Measurements from ENCODE around the gene COA3.
"Not testable (repeated sequence)": the region's sequence is repeated elsewhere in the genome, so short reads cannot be mapped to it uniquely, and the experiment has no call there.

Gene COA3

GRCh38 chr17:42782166-42783061, 16.1 kb downstream of the COA3 start:
- DNase-seq (ENCODE audit: low read depth in 2 of 3, low spot score in 1 of 3): no peak

DNA sequence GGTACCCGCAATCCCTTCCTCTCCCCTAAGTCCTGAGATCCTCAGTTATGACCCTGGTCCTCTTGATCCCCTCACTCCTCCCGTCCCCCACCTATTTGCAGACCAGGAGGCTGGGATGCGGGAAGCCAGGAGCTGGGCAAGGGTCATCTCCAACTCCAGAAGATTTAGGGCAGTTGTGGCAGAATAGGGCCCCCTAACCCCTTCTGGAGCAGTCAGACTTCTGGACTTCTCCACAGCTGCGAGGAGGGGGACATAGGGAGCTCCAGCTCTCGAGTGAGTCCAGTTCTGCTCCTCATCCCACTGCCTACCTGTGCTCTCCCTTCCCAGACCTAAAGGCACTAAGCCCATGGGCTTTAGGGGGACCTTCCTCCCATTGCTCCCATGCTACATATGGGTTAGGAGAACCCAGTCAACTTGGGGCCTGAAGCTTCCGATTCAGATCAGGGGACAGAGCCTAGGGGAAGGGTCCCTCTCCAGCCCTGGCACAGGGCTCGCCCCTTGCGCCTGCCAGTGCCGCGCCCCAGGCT, 16.8 kb downstream of the COA3 start:
- no peak for DNase-seq (ENCODE audit: low read depth in 2 of 3, low spot score in 1 of 3)

GRCh38 chr17:42780851-42781638, 17.5 kb downstream of the COA3 start:
- DNase-seq (ENCODE audit: low read depth in 2 of 3, low spot score in 1 of 3): no peak

DNA sequence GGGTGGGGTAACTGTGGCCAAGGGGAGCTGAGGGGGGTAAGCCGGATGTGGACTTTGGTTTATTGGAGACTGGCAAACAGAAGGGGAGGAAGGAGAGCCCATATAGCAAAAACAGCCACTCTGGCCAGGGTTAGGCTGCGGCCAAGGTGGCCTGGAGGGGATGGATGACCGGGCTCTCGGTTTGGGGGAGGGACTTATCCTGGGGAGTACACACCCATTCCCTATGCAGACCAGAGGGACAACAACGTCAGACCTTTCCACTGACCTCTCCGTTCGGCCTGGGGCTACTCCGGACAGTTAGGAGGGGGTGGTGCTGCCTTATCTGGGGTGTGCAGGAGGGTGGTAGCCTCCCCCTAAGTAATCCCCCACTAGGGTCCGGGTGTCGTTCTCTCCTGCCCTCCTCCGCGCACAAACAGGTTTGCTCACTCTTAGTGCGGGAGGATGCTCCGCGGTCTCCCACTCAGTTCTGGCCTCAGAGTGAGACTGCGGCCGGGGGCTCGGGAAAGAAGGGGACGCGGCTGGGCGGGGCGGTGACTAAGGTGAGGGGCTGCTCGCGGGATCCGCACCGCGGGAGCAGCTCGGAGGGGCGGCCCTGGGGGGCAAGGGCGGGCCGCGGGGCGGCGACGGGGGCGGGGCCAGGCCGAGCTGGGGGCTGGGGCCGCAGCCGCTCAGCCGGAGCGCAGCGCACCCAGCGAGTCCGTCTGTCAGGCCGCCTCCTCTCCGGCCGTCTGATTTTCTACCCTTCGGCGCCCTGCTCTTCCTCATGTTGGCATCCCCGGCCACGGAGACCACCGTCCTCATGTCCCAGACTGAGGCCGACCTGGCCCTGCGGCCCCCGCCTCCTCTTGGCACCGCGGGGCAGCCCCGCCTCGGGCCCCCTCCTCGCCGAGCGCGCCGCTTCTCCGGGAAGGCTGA, 18.3 kb downstream of the COA3 start, which contains the start of gene WNK4:
Gene WNK4 (plus strand): TSS at position 675 of the 915 bp plus-strand sequence. CDS start 89 bp downstream, at position 764.
- DNase-seq (ENCODE audit: low read depth in 2 of 3, low spot score in 1 of 3): no peak

DNA sequence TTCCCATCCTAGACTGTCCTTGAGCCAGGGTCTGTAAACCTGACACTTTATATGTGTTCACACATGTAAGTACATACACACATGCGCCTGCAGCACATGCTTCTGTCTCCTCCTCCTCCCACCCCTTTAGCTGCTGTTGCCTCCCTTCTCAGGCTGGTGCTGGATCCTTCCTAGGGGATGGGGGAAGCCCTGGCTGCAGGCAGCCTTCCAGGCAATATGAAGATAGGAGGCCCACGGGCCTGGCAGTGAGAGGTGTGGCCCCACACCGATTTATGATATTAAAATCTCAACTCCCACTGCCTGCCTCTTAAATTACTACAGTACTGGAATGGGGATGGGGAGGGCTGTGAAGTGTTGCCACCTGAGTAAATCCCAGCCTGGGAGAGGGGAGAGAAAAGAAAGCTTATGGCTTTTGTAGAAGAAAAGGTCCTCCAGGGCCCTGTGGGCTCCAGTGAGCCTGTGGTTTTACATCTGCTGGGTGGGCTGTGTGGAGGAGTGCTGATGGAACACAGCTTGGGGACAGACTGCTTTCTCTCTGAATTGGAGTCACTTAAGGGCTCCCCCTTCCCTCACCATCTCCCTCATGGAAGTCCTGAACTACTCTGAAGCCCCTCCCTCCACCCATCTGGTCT, 19.1 kb downstream of the COA3 start:
- DNase-seq (ENCODE audit: low read depth in 2 of 3, low spot score in 1 of 3): no peak

DNA sequence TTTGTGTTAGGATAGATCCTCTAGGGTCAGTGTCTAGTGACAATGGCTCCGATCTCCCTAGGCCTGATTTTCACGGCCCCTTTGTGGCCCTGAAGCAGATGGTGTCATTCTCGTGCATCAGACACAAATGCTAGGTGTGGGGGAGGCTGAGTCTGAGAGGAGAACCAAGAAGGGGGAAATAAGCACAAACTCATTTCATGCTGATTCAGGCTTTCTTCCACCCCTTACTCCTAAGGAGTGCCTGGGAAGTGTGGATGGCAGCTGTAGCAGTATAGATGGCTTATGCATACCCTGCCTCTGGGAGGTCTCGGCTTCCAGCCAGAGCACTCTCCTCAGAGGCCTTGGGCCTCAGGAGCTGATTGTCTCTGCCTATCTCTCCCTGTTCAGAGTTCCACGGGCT, 19.9 kb downstream of the COA3 start:
- DNase-seq (ENCODE audit: low read depth in 2 of 3, low spot score in 1 of 3): no peak

DNA sequence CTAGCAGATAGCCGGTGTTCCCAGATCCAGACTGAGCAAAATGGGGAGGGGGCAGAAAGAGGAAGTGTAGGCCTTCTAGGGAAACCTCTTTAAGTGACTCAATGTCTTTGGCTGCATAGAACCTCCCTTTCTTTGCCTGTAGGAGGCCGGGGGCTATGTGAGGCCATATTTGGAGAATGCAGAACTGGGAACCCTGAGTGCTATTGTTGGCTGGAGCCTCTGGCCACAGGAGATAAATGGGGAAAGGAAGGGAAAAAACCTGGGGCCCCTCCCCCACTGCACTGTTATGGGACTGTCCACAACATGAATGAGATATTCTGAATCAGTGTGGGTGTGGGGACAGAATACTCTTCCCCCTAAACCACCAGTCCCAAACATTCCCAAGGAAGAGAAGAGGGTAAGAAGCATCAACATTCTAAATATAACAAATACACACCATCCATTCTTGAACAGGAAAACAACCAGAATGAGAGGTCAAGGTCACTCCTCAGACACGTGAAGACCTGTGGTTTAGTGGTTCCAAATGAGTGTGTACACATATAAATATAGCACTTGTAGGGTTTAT, 22.9 kb downstream of the COA3 start:
- DNase-seq (ENCODE audit: low read depth in 2 of 3, low spot score in 1 of 3): no peak

DNA sequence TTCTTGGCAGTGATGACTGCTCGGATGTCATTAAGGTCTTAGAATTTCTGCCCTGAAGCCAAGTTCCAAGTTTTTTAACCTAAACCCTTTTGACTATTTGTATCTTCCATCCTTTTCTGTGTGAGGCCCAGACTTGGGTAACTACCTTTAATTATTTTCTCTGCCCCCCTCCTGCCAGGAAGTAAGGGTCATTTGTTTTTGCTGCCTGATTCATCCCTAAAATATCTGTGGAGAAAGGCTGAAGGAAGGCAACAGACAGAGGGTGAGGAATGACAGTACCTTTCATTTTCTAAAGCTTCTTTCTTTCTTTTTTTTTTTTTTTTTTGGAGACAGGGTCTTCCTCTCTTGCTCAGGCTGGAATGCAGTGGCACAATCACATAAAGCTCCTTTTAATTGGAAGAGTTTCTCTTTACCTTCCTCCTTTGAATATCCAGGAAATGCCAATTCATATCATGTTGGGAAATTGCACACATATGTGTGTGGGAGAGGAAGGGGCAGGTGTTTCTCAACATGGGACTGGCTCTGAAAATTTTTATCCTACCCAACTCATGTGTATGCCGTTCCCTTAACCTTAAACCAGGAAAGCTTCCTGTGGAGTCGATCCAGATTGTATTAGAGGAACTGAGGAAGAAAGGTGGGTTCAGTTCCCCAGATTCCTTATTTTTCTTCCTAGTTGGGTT, 24.3 kb downstream of the COA3 start:
- no peak for DNase-seq (ENCODE audit: low read depth in 2 of 3, low spot score in 1 of 3)

DNA sequence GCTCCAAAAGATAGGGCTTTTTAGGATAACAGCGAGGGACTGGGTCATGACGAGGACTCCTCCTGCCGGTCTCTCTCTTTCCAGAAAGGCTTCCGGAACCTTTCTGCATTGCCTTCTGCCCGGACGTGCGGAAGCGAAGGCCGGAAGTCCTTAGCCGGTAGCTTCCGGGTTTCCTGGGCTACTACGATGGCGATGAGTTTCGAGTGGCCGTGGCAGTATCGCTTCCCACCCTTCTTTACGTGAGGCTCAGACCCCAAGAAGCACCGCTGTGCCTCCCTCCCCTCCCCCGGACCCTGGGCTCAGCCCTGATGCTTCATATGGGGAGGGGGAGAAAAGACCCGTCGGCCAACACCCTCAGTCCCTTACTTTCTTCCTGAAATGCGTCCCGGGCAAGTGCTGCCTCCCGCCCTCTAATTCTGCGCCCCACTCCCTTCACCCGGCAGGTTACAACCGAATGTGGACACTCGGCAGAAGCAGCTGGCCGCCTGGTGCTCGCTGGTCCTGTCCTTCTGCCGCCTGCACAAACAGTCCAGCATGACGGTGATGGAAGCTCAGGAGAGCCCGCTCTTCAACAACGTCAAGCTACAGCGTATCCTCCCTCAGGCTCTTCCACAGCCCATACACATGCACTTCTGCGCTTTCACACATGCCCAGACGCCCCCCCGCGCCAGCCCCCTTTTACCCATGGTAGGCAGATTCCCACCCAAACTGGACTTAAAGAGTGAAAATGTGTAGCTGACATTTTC, 25.0 kb downstream of the COA3 start, which contains the start of gene VPS25:
Gene VPS25 (plus strand): TSS at position 160 of the 746 bp plus-strand sequence. CDS start 27 bp downstream, at position 187.
- peak; percentile 54 to 70 (median 70) for DNase-seq (ENCODE audit: low read depth in 2 of 3, low spot score in 1 of 3)

GRCh38 chr17:42772945-42773289, 25.6 kb downstream of the COA3 start:
- DNase-seq (ENCODE audit: low read depth in 2 of 3, low spot score in 1 of 3): no peak

DNA sequence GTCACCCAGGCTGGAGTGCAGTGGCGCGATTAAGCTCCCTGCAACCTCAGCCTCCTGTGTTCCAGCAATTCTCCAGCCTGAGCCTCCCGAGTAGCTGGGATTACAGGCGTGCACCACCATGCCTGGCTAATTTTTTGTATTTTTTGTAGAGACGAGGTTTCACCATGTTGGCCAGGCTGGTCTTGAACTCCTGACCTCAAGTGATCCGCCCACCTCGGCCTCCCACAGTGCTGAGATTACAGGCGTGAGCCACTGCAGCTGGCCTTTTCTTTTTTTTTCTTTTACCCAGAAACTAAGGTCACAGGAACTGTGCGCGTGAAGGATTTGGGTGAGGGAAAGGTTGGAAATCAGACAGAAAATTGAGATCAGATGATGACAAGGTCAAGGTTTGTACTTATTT, 28.5 kb downstream of the COA3 start:
- DNase-seq (ENCODE audit: low read depth in 2 of 3, low spot score in 1 of 3): not testable (repeated sequence)

DNA sequence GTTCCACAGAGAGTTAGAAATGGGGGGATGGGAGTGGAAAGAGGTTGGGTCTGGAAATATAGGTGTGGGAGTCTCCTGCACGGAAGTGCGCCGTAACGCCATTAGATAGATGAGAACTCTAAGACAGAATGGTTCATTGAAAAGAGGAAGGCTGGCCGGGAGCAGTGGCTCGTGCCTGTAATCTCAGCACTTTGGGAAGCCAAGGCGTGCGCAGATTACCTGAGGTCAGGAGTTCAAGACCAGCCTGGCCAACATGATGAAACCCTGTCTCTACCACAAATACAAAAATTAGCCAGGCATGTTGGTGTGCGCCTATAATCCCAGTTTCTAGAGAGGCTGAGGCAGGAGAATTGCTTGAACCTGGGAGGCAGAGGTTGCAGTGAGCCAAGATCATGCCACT, 30.5 kb downstream of the COA3 start:
- not testable (repeated sequence) for DNase-seq (ENCODE audit: low read depth in 2 of 3, low spot score in 1 of 3)

DNA sequence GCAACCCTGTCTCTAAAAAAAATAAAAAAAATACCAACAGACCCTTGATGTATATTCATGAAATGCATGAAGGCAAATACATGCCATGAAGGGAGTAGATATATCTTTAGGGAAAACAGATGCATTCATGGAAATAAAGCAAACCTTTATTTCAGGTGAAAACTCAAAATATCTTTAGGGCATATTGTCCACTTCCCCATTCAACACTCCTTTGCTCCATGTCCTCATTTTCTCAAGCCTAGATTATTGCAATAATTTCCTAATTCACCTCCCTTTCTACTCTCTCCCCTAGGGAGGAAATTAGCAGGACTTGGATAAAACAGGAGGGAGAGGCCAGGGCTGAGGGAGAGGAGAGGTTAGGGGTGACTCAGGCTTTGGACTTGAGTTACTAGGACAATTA, 31.0 kb downstream of the COA3 start:
- DNase-seq (ENCODE audit: low read depth in 2 of 3, low spot score in 1 of 3): no peak

- no peak for DNase-seq (ENCODE audit: low read depth in 2 of 3, low spot score in 1 of 3)
These were observed 32.4 kb downstream of the COA3 start for GRCh38 chr17:42766124-42766523.

- DNase-seq (ENCODE audit: low read depth in 2 of 3, low spot score in 1 of 3): no peak
These were observed 36.9 kb downstream of the COA3 start for GRCh38 chr17:42761638-42762037.

- DNase-seq (ENCODE audit: low read depth in 2 of 3, low spot score in 1 of 3): no peak
These were observed 37.6 kb downstream of the COA3 start, which contains the start of gene RAMP2 for GRCh38 chr17:42760652-42761581. Gene RAMP2, plus strand, starts transcription at chr17:42761227. Its CDS starts 35 bp downstream, at chr17:42761262.

DNA sequence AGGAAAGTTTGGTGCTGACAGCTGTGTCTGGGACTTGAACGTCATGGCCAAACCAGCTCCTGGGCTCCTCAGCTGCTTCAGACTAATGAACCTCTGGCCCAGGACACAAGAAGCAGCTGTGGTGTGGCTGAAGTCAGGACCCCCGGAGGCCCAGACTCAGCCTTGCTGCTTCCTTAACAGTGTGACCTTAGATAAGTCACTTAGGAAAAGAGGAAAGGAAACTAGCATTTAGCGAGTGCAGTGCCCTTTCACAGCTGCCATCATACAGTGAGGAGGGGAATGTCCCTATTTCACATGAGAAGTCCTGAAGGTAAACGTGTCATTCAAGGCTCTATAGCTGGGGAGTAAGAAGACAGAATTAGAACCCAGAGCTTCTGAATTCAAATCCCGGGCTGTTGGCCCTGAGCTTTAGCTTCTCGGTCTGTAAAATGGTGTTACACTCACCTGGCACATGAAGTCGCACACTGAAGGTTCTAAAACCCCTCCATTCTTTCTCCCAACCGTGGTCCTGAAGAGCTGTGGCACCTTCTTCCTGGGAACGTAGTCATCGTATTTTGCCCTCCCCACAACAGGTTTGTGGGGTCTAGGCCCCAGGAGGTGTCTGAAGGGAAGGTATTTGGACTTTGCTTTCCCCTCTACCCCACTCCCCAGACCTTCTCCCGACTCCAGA, 38.4 kb downstream of the COA3 start:
- no peak for DNase-seq (ENCODE audit: low read depth in 2 of 3, low spot score in 1 of 3)
